Measurements from ENCODE around the gene COL21A1. TPM values are rescaled to one million over a fixed set of nuclear protein-coding genes. Genes with fewer than 3 reads are reported as not detected.

COL21A1 gene
- total RNA-seq = 5.2 and 6.6 TPM in 2 replicates

GRCh38 chr6:56246881-56247653, at the start of gene COL21A1:
COL21A1 (minus strand) TSS chr6:56247580; CDS start chr6:56182618, 64,962 bp downstream.

All from dermis lymphatic vessel endothelial cell (primary cell).